Mesothelial cell of epicardium (in vitro differentiated cells): ENCODE data around the gene AGTRAP. TPM values are rescaled to one million over a fixed set of nuclear protein-coding genes. Genes with fewer than 3 reads are reported as not detected.

Source experiments
- DNase-seq, 2 experiments: peaks; one replicate each; pipeline ENCODE4 v3.0.0; 2021; ENCODE audit warnings: low spot score in 2 of 2; ENCODE audit not compliant: unreplicated experiment in 2 of 2
- H3K27ac Mint-ChIP-seq: 2 replicates; pipeline ENCODE4 v1.8.0; 2021; ENCODE audit warnings: mixed read lengths
- H3K27me3 Mint-ChIP-seq: 2 replicates; pipeline ENCODE4 v1.8.0; 2021; ENCODE audit warnings: low read depth, mixed read lengths
- H3K36me3 Mint-ChIP-seq: 2 replicates; pipeline ENCODE4 v1.8.0; 2021; ENCODE audit warnings: mixed read lengths
- H3K4me1 Mint-ChIP-seq: 2 replicates; pipeline ENCODE4 v1.8.0; 2021; ENCODE audit warnings: mixed read lengths
- H3K4me3 Mint-ChIP-seq: 2 replicates; pipeline ENCODE4 v1.8.0; 2021; ENCODE audit warnings: mild to moderate bottlenecking, moderate library complexity, mixed read lengths
- H3K9me3 Mint-ChIP-seq: 2 replicates; pipeline ENCODE4 v1.8.0; 2021; ENCODE audit warnings: mixed read lengths
- CTCF ChIP-seq: fragments of 200-600 bp; sonication (generic); IDR thresholded peaks from one replicate; pipeline ENCODE4 v1.5.0; 2021; ENCODE audit warnings: antibody characterized with exemption; ENCODE audit not compliant: unreplicated experiment
- total RNA-seq: library from RNA; stranded (reverse); gene quantifications from 3 replicates; pipeline ENCODE4 v1.2.1, GENCODE V29; 2021

The AGTRAP gene
- total RNA-seq, 1 donor from 2014 or later, result 29.0 TPM

- Mint-ChIP-seq H3K4me1 (no peaks in the 10 kb centered on the region), H3K4me3 (no peak overlapping the region), H3K27ac (no peak overlapping the region), H3K9me3 (no peaks in the 10 kb centered on the region), H3K27me3 (no peaks in the 10 kb centered on the region), H3K36me3 (no peaks in the 10 kb centered on the region)
- no peak for TF ChIP-seq CTCF
- DNase-seq, result no peak
Observed at GRCh38 chr1:11778336-11778735, 42.4 kb downstream of the AGTRAP start.

GRCh38 chr1:11778844-11779623, 43.1 kb downstream of the AGTRAP start:
- no peaks in the 10 kb centered on the region for H3K36me3 Mint-ChIP-seq
- H3K4me1 Mint-ChIP-seq, result no peaks in the 10 kb centered on the region
- H3K4me3 Mint-ChIP-seq, result no peak overlapping the region
- no peak for DNase-seq
- no peak for TF ChIP-seq CTCF
- H3K27ac Mint-ChIP-seq, result no peak overlapping the region
- no peaks in the 10 kb centered on the region for H3K9me3 Mint-ChIP-seq
- no peaks in the 10 kb centered on the region for H3K27me3 Mint-ChIP-seq

GRCh38 chr1:11779715-11780379, 43.9 kb downstream of the AGTRAP start:
- Mint-ChIP-seq H3K36me3 (no peaks in the 10 kb centered on the region), H3K4me1 (no peaks in the 10 kb centered on the region), H3K9me3 (no peaks in the 10 kb centered on the region), H3K4me3 (no peak overlapping the region), H3K27me3 (no peaks in the 10 kb centered on the region), H3K27ac (no peak overlapping the region)
- TF ChIP-seq CTCF, result no peak
- DNase-seq, result no peak

GRCh38 chr1:11780380-11781147, 44.6 kb downstream of the AGTRAP start:
- Mint-ChIP-seq H3K9me3 (no peaks in the 10 kb centered on the region), H3K27me3 (no peaks in the 10 kb centered on the region), H3K4me1 (peaks cover 3% of the 10 kb centered on the region), H3K36me3 (no peaks in the 10 kb centered on the region), H3K27ac (no peak overlapping the region), H3K4me3 (no peak overlapping the region)
- TF ChIP-seq CTCF, result no peak
- DNase-seq, result no peak

- peaks cover 3% of the 10 kb centered on the region for H3K4me1 Mint-ChIP-seq
- H3K4me3 Mint-ChIP-seq, result no peak overlapping the region
- no peak for DNase-seq
- no peak overlapping the region for H3K27ac Mint-ChIP-seq
- H3K36me3 Mint-ChIP-seq, result no peaks in the 10 kb centered on the region
- TF ChIP-seq CTCF, result no peak
- H3K9me3 Mint-ChIP-seq, result no peaks in the 10 kb centered on the region
- H3K27me3 Mint-ChIP-seq, result no peaks in the 10 kb centered on the region
Observed at GRCh38 chr1:11781297-11781696, 45.4 kb downstream of the AGTRAP start.
